GM19239 (cell line): ENCODE data around the gene LMAN2.
"Not testable (repeated sequence)": the region's sequence is repeated elsewhere in the genome, so short reads cannot be mapped to it uniquely, and the experiment has no call there.

ENCODE experiments used
- DNase-seq: peaks from one replicate; pipeline ENCODE4 v3.0.0; 2011; ENCODE audit warnings: low spot score; ENCODE audit not compliant: insufficient read length
- FAIRE-seq: peaks from 2 replicates; lab custom pipeline; 2011; peaks lifted over from hg19 to GRCh38; lab: Jason Lieb, UNC

Gene LMAN2

GRCh38 chr5:177380805-177381126 is 29.3 kb upstream of the LMAN2 start:
- FAIRE-seq (no peak), DNase-seq (no peak)

DNA sequence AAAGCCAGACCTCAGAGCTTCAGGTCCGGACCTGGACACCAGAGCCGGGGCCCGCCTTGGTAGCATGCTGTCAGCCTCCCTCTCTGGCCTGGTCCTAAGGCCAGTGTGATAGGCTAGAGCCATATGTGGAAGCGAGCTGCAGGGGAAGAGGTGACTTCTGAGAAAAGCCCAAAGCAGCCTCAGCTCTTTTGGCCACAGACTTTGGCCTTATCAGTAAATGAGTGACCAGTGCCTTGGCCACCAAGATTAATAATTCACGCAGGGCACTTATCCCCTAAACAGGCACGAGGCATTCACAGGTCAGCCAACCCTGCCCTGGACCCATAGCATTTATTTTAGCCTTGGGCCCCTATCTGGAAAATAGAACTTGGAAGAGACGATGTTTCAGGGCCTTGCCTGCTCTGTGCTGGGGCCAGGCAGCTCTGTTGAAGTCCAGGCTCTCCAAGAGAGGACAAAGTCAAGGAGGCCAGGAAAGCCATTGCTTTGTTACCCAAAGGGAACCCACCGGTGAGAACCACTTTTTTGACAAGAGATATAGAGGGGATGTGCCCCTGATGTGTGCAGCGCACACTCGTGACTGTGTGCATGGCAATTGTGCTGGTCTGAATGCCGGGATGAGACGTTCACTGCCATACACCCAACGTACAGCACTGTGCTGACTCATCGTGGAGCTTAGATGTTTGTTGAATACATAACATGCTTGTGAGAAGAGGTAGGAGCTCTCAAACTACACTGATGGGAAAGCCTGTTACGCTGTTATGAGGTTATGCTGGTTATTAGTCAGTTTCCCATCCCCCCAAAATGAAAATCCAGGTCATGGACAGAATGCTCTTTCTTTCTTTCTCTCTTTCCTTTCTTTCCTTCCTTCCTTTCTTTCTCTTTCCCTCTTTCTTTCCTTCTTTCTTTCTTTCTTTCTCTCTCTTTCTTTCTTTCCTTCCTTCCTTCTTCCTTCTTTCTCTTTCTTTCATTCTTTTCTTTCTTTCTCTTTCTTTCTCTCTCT is 27.7 kb upstream of the LMAN2 start:
- DNase-seq, result peak; percentile 65
- FAIRE-seq, result peak; percentile 72

DNA sequence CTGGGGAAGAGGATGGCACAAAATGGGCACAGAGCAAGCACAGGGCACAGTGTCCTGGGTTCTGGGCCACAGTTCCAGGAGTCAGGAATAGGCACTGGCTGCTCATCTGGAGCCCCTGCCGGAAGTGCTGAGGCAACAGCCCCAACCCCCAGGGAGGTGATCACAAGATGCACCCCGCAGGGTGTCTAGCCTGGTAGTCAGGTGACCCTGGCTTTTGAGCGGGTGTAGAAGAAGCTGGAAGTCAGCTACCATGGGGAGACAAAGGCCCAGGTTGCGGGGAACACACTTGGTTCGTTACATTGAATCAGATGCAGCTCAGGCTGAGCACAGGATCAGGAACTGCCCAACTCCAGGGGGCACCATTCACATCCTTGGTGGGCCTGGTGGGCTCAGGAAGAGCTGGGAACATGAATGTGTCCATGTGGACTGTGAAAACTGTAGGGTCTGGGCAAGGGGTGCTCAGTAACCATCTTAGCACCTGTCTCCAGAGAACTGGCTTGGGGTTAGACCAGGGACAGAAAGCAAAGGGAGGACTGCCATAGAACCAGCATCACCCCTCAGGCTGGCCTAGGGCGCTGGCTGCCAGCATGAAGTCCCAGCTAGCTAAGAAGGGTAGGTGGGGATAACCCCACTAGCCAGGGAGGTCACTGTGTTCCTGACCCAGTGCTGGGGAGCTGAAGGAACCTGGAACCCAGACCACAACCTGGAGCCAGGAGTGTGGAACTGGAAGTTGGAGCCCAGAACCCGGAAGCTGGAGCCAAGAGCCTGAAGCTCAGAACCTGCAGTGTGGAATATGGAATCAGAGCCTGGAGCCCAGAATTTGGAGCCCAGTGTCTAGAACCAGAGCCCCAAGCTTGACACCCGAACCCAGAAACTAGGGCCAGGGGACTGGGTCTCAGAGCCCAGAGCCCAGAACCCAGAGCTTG is 26.6 kb upstream of the LMAN2 start:
- FAIRE-seq, result no peak

DNA sequence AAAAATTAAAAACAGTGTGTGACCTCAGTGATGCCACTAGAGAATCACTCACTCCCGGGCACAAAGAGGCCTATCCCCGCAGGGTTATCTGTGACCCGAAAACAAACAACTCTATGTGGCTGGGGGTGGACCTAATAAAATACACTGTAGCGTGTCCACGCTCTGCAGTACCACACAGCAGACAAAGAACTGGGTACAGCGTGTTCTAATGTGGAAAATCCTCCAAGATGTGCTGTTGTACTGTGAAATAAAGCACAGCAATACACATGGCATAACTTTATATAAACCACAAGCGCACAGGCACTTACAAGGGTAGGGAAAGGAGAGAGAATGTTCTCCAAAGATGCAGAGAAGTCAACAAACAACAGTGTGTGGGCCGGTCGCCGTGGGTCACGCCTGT is 24.6 kb upstream of the LMAN2 start:
- FAIRE-seq (no peak), DNase-seq (no peak)

More for the DNA sequence above, 26.6 kb upstream of the LMAN2 start:
- no peak for DNase-seq

DNA sequence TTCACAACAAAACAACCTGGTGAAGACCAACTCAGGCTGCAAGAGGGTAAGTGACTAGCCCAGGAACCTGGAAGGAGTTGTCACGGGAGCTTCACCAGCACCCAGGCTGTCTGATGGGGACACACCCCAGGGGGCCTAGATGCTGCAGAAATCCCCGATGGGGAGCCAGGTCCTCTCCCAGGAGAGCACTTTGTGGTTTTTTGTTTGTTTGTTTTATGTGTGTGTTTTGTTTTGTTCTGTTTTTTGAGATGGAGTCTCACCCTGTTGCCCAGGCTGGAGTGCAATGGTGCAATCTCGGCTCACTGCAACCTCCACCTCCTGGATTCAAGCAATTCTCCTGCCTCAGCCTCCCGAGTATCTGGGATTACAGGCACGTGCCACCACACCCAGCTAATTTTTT is 24.0 kb upstream of the LMAN2 start:
- DNase-seq, FAIRE-seq: not testable (repeated sequence)

DNA sequence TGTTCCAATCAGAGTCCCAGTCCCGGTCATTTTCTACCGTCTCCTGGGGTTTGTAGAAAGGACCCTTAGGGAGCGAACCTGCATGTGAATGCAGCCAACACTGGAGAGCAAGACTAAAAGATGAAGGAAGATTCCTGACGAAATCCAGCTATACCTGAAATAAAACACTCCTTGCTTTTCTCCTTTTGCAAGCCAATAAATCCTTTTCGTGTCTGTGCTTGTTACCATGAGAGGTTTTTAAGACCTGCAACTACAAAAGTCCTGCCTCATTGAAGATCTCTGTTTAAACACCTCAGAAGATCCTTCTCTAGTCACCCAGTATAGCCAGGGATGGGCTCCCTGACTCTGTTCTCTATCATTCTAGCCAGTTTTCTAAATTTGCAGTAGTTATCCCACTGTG is 22.7 kb upstream of the LMAN2 start:
- no peak for DNase-seq
- no peak for FAIRE-seq

- DNase-seq, result no peak
- FAIRE-seq, result no peak
Measured at GRCh38 chr5:177373806-177374205, 22.3 kb upstream of the LMAN2 start.

DNA sequence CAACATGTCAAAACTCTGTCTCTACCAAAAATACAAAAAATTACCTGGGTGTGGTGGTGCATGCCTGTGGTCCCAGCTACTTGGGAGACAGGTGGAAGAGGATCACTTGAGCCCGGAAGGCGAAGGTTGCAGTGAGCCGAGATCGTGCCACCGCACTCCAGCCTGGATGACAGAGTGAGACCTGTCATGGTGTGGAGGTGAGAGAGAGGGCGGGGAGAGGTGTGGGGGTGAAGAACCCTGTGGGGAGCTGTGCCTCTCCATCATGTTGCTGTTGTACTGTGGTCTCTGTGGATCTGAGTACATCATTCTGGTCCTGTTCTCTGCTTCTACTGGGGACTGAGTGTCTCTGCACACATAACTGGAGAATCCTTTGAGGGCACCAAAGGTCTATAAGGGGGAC is 21.4 kb upstream of the LMAN2 start:
- no peak for DNase-seq
- no peak for FAIRE-seq

- FAIRE-seq, result no peak
- no peak for DNase-seq
Measured at GRCh38 chr5:177372034-177372896, 20.8 kb upstream of the LMAN2 start.

- FAIRE-seq, result no peak
- DNase-seq, result no peak
Measured at GRCh38 chr5:177371120-177372033, 19.9 kb upstream of the LMAN2 start.

GRCh38 chr5:177370488-177371119 is 19.1 kb upstream of the LMAN2 start:
- FAIRE-seq (peak; percentile 77), DNase-seq (peak; percentile 90)

- peak; percentile 44 for FAIRE-seq
- DNase-seq, result no peak
Measured at GRCh38 chr5:177369645-177370440, 18.4 kb upstream of the LMAN2 start.

DNA sequence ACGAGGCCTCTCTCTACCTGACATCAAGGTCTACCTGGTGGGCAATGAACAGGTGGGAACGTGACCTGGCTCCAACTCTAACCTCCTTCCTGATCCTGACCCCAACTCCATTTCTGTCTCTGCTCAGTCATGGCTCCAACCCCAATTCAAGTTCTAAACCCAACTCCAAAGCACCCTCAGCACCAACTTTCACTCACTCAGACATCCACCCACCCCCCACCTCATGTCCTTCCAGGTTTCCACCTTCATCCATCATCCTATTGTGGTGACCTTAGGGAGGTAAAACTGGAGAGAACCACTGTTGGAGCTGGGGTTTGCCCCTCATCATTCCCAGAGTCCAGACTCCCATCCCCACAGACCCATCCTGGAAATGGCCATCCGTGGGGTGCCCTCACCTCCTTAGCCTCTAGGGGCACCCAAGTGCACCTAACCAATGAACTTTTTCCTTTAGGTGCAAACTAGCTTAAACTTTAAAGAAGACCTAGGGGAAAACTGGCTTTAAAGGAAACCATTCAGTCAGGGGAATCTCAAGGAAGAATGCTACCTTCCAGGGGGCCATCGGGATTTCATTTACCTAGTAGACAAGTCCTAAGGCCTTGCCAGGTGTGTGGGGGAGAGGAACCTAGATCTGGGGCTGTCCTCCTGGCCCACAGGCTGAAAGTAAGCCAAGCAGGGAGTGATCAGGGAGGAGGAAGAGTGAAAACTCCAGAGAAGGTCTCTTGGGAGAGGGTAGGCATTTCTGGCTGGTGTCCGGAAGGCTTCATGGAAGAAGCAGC is 17.6 kb upstream of the LMAN2 start:
- FAIRE-seq (peak; percentile 81), DNase-seq (peak; percentile 74)

DNA sequence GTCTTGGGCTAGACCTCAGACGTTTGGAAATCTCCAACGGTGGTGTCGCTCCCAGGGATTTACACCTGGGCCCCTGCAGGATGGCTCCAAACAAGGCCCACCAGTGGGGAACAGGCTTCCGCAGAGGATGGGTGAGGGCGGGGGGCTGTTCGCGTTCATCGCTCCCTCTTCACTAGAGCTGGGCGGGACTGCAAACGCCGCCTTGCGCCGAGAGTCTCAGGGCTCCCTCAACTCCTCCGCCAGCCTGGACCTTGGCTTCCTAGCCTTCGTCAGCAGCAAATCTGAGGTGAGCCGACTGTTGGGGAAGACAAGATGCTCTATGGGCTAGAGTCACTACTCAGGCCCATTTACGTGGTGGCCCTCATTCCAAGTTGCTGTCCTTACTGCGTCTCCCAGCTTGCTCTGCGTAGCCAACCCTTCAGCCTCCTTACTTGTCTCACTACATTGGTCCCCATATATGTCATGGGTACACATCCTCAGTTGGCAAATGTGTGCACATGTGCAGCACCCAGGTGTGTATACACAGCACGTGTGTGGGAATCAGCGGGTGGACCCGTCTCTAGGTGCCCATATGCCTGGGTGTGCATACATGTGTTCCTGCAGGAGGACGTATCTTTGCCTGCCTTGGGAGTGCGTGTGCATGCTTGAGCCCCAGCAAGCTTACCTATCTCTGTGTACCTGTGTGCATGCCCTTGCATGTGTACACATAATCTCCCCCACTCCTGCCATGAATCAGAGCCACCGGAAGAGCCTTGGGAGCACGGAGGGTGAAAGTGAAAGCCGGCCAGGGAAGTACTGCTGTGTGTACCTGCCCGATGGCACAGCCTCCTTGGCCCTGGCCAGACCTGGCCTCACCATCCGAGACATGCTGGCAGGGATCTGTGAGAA is 16.8 kb upstream of the LMAN2 start:
- no peak for DNase-seq
- no peak for FAIRE-seq

GRCh38 chr5:177367323-177367848 is 15.9 kb upstream of the LMAN2 start:
- FAIRE-seq (no peak), DNase-seq (no peak)
